GM12872 (cell line): Measurements from ENCODE around the gene ROBO1.

Source experiments
- TF ChIP-seq, protein P1 (sequence below): IDR thresholded peaks from 3 replicates; pipeline ENCODE4 v1.5.1; 2011; ENCODE audit warnings: low read depth, mild to moderate bottlenecking, low read length, moderate library complexity; ENCODE audit not compliant: insufficient read depth

Gene ROBO1

DNA sequence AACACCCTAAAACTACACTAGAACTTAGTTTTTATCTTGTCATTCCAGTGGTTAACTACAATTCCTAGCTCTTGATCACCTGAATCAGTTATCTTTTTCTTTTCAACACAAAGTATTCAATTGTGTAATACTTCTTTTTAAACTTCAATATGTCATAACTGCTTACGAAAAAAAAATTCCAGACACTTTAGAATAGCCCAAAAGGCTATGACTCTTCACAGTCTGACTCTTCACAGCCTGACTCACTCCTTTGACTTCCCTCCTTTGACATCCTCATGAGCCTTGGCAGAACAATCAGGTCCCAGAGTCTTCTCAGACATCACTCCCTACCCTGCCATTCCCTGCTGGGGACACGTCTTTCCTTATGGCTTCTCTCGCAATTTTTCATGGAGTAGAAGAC lies 727.1 kb downstream of the ROBO1 start:
- TF ChIP-seq, protein P1, sequence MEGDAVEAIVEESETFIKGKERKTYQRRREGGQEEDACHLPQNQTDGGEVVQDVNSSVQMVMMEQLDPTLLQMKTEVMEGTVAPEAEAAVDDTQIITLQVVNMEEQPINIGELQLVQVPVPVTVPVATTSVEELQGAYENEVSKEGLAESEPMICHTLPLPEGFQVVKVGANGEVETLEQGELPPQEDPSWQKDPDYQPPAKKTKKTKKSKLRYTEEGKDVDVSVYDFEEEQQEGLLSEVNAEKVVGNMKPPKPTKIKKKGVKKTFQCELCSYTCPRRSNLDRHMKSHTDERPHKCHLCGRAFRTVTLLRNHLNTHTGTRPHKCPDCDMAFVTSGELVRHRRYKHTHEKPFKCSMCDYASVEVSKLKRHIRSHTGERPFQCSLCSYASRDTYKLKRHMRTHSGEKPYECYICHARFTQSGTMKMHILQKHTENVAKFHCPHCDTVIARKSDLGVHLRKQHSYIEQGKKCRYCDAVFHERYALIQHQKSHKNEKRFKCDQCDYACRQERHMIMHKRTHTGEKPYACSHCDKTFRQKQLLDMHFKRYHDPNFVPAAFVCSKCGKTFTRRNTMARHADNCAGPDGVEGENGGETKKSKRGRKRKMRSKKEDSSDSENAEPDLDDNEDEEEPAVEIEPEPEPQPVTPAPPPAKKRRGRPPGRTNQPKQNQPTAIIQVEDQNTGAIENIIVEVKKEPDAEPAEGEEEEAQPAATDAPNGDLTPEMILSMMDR = no peak

DNA sequence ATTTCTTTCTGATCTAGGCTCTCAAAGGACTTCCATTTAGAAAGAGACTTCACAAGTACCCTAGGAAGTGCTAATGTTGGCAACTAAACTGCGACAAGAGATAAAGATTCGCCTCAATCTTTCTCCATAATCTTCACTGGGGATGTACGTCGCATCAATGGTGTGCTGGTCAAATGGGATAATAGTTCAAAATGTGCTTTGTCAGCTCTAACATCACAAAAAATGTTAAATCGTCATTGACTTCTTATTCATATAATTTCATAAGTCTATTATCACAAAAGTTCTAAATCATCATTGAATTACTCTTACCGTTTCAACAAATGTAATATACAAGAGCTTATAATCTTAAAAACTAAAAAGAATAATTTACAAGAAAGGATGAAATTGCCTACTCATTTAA lies 727.7 kb downstream of the ROBO1 start:
- TF ChIP-seq, protein P1 = no peak

DNA sequence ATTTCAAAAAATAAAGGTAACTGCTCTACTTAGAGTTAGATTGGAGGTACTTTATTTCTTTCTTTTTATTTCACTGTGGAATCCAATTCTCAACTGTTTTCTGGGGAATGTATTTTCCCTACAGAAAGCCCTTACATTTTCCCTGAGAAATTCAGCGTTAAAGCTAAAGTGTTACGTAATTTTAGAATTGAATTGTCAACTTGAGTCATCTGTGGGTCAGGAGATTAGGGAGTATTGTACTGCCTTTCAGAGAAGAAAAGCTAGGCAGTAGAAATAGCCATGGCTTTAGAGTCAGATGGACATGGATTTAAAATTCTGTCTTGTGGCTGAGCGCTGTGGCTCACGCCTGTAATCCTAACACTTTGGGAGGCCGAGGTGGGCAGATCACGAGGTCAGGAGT lies 728.6 kb downstream of the ROBO1 start:
- TF ChIP-seq, protein P1 = no peak

GRCh38 chr3:79038636-79039035 lies 729.2 kb downstream of the ROBO1 start:
- TF ChIP-seq, protein P1 = no peak

- TF ChIP-seq, protein P1 = no peak
These were observed 729.7 kb downstream of the ROBO1 start for GRCh38 chr3:79038057-79038456.

- TF ChIP-seq, protein P1 = peak; percentile 47; the same call in 1 of the 3 replicates
These were observed 735.0 kb downstream of the ROBO1 start for GRCh38 chr3:79032686-79033318.

GRCh38 chr3:79030157-79030556 lies 737.6 kb downstream of the ROBO1 start:
- TF ChIP-seq, protein P1 = no peak
